ENCODE measurements around the gene APOBEC3A. TPM values are rescaled to one million over a fixed set of nuclear protein-coding genes. Genes with fewer than 3 reads are reported as not detected.
"Not testable (repeated sequence)": the region's sequence is repeated elsewhere in the genome, so short reads cannot be mapped to it uniquely, and the experiment has no call there.

APOBEC3A gene
- total RNA-seq, 1 donor from 2014 or later = 9.0 TPM

DNA sequence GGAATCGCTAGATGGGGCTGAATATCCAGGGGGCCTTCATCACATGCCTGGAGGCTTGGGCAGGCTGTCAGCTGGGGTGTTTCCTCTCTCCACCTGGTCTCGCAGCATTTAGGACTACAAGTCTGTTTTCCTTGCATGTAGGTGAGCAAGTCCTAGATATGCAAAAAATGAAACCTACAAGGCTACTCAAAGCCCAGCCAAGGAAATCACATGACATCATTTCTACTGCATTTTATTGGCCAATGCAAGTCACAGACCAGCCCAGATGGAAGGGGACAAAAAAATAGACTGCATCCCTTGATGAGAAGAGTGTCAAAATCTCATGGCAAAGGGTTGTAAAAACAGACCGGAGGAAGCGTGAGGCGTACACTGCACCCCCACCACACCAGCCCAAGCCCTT is 15.1 kb downstream of the APOBEC3A start:
- H3K36me3 ChIP-seq = no peaks in the 10 kb centered on the region
- H3K4me1 ChIP-seq = no peaks in the 10 kb centered on the region
- no peaks in the 10 kb centered on the region for H3K27me3 ChIP-seq
- intact Hi-C loops (cut with DNase I) = no loop called here
- TF ChIP-seq, protein P1, sequence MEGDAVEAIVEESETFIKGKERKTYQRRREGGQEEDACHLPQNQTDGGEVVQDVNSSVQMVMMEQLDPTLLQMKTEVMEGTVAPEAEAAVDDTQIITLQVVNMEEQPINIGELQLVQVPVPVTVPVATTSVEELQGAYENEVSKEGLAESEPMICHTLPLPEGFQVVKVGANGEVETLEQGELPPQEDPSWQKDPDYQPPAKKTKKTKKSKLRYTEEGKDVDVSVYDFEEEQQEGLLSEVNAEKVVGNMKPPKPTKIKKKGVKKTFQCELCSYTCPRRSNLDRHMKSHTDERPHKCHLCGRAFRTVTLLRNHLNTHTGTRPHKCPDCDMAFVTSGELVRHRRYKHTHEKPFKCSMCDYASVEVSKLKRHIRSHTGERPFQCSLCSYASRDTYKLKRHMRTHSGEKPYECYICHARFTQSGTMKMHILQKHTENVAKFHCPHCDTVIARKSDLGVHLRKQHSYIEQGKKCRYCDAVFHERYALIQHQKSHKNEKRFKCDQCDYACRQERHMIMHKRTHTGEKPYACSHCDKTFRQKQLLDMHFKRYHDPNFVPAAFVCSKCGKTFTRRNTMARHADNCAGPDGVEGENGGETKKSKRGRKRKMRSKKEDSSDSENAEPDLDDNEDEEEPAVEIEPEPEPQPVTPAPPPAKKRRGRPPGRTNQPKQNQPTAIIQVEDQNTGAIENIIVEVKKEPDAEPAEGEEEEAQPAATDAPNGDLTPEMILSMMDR (IDR thresholded peaks at IDR 0.05) = no peak
- no peak overlapping the region for H3K27ac ChIP-seq
- DNase-seq (no peak), ATAC-seq (no peak)
- no peak overlapping the region for H3K4me3 ChIP-seq
- H3K9me3 ChIP-seq = no peaks in the 10 kb centered on the region

GRCh38 chr22:38973289-38974169 is 16.1 kb downstream of the APOBEC3A start:
- no peaks in the 10 kb centered on the region for H3K4me1 ChIP-seq
- H3K27ac ChIP-seq = no peak overlapping the region
- no peaks in the 10 kb centered on the region for H3K36me3 ChIP-seq
- no peaks in the 10 kb centered on the region for H3K9me3 ChIP-seq
- H3K27me3 ChIP-seq = no peaks in the 10 kb centered on the region
- intact Hi-C loops (cut with DNase I) = no loop called here
- TF ChIP-seq, protein P1 (IDR thresholded peaks at IDR 0.05) = peak; percentile 57
- ATAC-seq (peak; percentile 79), DNase-seq (no peak)
- H3K4me3 ChIP-seq = no peak overlapping the region

DNA sequence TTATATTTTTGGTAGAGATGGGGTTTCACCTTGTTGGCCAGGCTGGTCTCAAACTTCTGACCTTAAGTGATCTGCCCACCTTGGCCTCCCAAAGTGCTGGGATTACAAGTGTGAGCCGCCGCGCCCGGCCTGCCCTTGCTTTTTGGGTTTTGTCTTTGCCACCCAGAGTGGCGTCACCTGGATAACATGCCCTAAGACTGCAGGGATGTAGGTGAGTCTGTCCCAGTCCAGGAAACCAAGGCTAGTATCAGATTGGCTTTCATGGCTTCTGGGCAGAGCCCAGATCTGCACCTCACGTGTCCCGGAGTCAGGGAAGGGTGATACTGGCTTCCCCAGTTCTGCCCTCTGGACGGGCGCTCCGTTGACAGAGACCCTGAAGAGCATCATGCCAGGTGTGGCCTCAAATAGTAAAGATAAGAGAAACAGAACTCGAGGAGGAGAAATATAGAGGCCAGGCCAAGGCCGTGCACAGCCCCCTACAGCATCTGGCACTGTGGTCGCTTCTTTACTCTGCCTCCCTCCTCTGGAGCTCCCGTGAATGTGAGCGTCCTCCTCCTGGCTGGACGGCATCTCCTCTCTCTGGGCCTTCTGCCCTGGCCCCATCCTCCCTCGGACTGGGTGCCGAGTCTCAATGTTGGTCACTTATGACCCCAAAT is 16.9 kb downstream of the APOBEC3A start:
- Histone ChIP-seq H3K36me3 (no peaks in the 10 kb centered on the region), H3K4me3 (no peak overlapping the region), H3K4me1 (no peaks in the 10 kb centered on the region), H3K9me3 (no peaks in the 10 kb centered on the region), H3K27me3 (no peaks in the 10 kb centered on the region), H3K27ac (no peak overlapping the region)
- no peak for DNase-seq
- TF ChIP-seq, protein P1 (IDR thresholded peaks at IDR 0.05) = no peak
- no peak for ATAC-seq
- intact Hi-C loops (cut with DNase I) = no loop called here

DNA sequence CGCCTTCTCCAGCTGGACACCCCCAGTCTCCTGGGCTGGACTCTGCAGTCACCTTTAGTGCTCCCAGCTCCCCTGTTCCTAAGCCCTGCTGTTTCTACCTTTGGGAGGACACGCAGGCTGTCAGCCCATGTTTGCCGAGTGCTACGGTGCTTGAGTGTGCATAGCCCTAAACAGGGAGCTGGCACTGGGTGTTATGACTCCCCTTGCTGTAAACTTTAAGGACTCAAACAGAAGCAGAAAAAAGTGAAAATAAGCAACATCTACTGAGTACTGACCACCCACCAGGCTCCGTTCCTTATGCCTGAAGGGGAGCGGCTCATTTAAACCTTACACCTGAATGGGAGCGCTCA is 17.4 kb downstream of the APOBEC3A start:
- Histone ChIP-seq H3K4me3 (no peak overlapping the region), H3K9me3 (no peaks in the 10 kb centered on the region), H3K4me1 (no peaks in the 10 kb centered on the region), H3K27ac (no peak overlapping the region), H3K36me3 (no peaks in the 10 kb centered on the region), H3K27me3 (no peaks in the 10 kb centered on the region)
- TF ChIP-seq, protein P1 (IDR thresholded peaks at IDR 0.05) = no peak
- no peak for DNase-seq
- ATAC-seq = no peak
- intact Hi-C loops (cut with DNase I) = no loop called here

GRCh38 chr22:38977289-38977688 is 19.9 kb downstream of the APOBEC3A start:
- ATAC-seq; H3K36me3 ChIP-seq; H3K27ac ChIP-seq; intact Hi-C loops (cut with DNase I); H3K9me3 ChIP-seq; H3K4me3 ChIP-seq; H3K4me1 ChIP-seq; H3K27me3 ChIP-seq; DNase-seq: not testable (repeated sequence)

GRCh38 chr22:38980587-38980986 is 23.2 kb downstream of the APOBEC3A start:
- H3K9me3 ChIP-seq; H3K27me3 ChIP-seq; H3K4me1 ChIP-seq; ATAC-seq; H3K4me3 ChIP-seq; H3K27ac ChIP-seq; DNase-seq; intact Hi-C loops (cut with DNase I); H3K36me3 ChIP-seq: not testable (repeated sequence)

Data from upper lobe of right lung (tissue), 1 donor.